ENCODE measurements around the gene LMAN2L.

The LMAN2L gene, protein sequence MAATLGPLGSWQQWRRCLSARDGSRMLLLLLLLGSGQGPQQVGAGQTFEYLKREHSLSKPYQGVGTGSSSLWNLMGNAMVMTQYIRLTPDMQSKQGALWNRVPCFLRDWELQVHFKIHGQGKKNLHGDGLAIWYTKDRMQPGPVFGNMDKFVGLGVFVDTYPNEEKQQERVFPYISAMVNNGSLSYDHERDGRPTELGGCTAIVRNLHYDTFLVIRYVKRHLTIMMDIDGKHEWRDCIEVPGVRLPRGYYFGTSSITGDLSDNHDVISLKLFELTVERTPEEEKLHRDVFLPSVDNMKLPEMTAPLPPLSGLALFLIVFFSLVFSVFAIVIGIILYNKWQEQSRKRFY

DNA sequence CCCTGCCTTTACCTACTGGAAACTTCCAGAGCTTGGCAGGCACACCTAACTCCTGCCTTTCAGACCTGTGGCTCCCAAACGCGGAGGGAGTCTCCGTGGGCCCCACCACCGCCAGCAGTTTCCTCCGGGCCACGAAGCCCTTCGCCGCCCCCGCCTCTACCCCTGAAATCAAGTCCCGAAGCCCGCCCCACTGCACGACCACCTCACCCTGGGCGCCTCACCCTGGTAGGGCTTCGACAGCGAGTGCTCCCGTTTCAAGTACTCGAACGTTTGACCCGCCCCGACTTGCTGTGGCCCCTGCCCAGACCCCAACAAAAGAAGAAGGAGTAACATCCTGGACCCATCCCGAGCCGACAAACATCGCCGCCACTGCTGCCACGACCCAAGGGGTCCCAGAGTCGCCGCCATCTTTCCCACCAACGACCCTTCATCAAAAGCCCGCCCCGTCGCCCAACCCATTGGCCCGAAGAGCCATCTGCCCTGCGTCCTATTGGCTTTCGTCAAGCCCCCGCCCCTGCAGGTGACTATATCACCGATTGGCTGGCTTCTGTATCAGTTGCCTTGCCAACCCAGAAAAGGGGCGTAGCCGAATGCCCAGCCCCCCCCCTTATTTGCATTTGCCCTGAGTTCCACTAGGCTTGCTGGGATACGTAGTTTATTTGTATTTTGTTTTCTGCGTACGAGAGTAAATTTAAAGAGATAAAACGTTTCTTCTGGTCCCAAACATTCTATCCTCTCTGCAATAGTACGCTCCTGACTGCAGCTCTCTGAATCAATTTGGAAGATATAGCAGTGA lies at the start of gene LMAN2L:
LMAN2L (minus strand) TSS at position 432 of the 796 bp plus-strand sequence; CDS start at position 408, 24 bp downstream.
- TF ChIP-seq, protein P1, sequence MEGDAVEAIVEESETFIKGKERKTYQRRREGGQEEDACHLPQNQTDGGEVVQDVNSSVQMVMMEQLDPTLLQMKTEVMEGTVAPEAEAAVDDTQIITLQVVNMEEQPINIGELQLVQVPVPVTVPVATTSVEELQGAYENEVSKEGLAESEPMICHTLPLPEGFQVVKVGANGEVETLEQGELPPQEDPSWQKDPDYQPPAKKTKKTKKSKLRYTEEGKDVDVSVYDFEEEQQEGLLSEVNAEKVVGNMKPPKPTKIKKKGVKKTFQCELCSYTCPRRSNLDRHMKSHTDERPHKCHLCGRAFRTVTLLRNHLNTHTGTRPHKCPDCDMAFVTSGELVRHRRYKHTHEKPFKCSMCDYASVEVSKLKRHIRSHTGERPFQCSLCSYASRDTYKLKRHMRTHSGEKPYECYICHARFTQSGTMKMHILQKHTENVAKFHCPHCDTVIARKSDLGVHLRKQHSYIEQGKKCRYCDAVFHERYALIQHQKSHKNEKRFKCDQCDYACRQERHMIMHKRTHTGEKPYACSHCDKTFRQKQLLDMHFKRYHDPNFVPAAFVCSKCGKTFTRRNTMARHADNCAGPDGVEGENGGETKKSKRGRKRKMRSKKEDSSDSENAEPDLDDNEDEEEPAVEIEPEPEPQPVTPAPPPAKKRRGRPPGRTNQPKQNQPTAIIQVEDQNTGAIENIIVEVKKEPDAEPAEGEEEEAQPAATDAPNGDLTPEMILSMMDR (IDR thresholded peaks at IDR 0.05; ENCODE audit: insufficient read depth, low read depth, low read length, missing control alignments): no peak
- peak within 1 kb of the TSS; percentile 91 for H3K4me3 ChIP-seq (ENCODE audit: low read depth, low read length)
- peak; percentile 98 for DNase-seq (ENCODE audit: low read depth)

DNA sequence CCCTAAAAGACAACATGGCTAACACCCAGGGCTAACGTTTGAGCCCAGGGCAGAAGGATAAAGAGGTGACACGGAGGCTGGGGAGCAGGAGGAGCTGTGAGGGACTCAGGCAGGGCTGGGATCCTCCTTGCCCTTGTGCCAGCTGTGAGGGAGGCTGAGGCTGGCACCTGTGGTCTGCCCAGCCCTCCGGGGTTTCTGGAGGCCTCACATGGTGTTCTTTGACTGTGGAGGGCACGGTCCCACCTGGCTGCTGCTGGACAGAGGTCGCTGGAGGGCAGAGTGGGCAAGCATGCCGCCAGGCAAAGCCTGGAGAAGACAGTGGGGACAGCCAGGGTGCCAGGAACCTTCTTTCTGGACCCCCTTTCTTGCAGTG lies 49.4 kb upstream of the LMAN2L start:
- TF ChIP-seq, protein P1 (IDR thresholded peaks at IDR 0.05; ENCODE audit: insufficient read depth, low read depth, low read length, missing control alignments): no peak
- DNase-seq (ENCODE audit: low read depth): no peak
- no peak overlapping the region for H3K4me3 ChIP-seq (ENCODE audit: low read depth, low read length)

DNA sequence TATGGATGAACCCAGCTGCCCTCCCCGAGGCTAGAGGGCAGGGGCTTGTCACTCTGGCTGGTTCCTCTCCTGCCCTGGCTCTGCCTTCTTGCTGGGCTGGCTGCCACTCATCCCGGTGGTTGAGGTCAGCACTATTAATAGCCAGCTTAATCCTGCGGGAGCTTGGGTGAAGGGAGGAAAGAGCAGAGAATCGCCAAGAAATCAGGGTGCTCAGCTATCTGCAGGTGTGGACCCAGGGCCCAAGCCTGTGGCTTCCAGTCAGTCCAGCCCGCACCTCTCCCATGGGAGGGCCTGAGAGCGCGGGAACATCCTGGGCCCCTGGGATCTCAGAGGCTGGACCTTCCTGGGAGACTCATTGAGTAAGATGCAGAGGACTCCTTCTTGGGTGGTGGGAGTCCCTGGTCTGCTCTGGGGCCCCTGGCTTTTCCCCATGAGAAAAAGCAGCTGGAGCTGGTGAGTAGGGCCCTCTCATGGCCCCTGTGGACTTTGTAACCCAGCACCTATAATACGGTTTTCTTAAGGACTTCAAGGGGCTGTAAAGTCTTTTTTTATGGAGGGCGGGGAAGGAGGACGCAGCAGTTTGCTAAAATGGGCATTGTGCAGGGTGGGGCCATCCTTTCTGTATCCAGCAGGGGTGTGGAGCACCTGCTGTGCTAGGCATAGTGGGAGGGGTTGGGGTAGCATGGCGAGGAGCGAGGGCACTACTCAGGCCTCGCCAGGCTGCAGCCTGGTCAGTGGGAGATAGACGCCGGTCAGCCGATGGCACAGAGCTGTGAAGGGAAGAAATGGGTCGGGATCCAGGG lies 48.8 kb upstream of the LMAN2L start:
- DNase-seq (ENCODE audit: low read depth): no peak
- no peak overlapping the region for H3K4me3 ChIP-seq (ENCODE audit: low read depth, low read length)
- TF ChIP-seq, protein P1 (IDR thresholded peaks at IDR 0.05; ENCODE audit: insufficient read depth, low read depth, low read length, missing control alignments): no peak

DNA sequence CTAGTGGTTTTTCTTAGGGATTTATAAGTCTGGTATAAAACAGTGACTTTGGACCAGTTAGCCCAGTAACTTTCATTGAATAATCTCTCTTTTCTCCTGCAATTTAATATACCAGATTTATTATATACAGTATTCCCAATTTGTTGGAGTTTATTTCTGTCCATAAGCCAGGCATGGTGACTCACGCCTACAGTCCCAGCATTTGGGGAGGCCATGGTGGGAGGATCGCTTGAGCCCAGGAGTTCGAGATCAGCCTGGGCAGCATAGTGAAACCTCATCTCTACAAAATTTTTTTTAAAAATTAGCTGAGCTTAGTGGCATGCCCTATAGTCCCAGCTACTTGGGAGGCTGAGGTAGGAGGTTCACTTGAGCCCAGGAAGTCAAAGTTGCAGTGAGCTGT lies 47.5 kb upstream of the LMAN2L start:
- TF ChIP-seq, protein P1 (IDR thresholded peaks at IDR 0.05; ENCODE audit: insufficient read depth, low read depth, low read length, missing control alignments): no peak
- no peak overlapping the region for H3K4me3 ChIP-seq (ENCODE audit: low read depth, low read length)
- no peak for DNase-seq (ENCODE audit: low read depth)

DNA sequence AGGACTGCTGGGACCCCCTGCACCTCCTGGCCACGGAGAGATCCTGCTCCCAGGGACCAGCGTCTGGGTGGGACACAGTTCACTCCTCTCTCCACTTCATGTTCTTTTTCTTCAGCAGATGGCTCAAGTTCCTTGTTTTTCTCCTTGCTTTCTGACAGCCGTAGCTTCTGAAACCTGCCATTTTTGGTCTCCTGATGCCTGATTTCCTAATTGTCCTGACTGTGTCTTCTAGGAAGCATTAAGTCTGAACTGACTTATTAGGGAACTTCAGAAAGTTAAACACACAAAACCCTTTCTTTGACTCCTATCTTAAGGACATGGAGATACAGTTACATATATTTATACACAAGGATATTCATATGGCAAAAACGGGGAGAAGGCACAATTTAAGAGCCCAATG lies 43.5 kb upstream of the LMAN2L start:
- TF ChIP-seq, protein P1 (IDR thresholded peaks at IDR 0.05; ENCODE audit: insufficient read depth, low read depth, low read length, missing control alignments): no peak
- no peak overlapping the region for H3K4me3 ChIP-seq (ENCODE audit: low read depth, low read length)
- DNase-seq (ENCODE audit: low read depth): no peak

DNA sequence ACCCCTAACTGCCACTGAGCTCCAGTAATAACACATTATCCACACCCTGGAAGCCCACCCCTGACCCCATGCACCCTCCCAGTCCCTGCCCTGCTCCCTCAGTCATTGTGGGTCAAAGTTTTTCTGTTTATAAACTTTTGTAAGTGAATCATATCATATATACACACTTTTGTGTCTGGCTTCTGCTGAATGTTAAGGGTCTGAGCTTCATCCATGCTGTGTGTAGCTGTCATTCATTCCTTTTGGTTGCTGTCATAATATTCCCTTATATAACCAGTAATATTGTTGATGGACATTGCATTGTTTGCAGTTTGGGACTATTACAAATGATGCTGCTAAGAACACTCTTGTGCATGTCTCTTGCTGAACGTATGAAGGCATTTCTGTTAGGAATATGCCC lies 35.3 kb upstream of the LMAN2L start:
- no peak overlapping the region for H3K4me3 ChIP-seq (ENCODE audit: low read depth, low read length)
- DNase-seq (ENCODE audit: low read depth): no peak
- TF ChIP-seq, protein P1 (IDR thresholded peaks at IDR 0.05; ENCODE audit: insufficient read depth, low read depth, low read length, missing control alignments): no peak

All from GM12865 (cell line).